Stimulated activated CD4-positive, alpha-beta T cell treated with anti-CD3 and anti-CD28 coated beads, Interleukin-4, amount 100 ng/mL, for 24 hours (primary cell): Measurements from ENCODE around the gene RHBDL2.
"Not testable (repeated sequence)": the region's sequence is repeated elsewhere in the genome, so short reads cannot be mapped to it uniquely, and the experiment has no call there.

Source experiments
- DNase-seq: peaks from one replicate; pipeline ENCODE4 v3.0.0-alpha.2; 2020

Gene RHBDL2

GRCh38 chr1:38873027-38873969, 68.3 kb downstream of the RHBDL2 start, which contains the start of gene MYCBP:
TSS of gene MYCBP (minus strand) at chr1:38873348. CDS start at chr1:38873305, 43 bp downstream.
- DNase-seq, result peak; percentile 96

GRCh38 chr1:38872401-38873026, 69.1 kb downstream of the RHBDL2 start:
- peak; percentile 46 for DNase-seq

GRCh38 chr1:38870996-38871395, 70.6 kb downstream of the RHBDL2 start:
- no peak for DNase-seq

GRCh38 chr1:38867208-38867607, 74.4 kb downstream of the RHBDL2 start:
- DNase-seq, result no peak

GRCh38 chr1:38865112-38865715, 76.4 kb downstream of the RHBDL2 start:
- DNase-seq, result no peak

GRCh38 chr1:38860454-38860795, 81.2 kb downstream of the RHBDL2 start:
- DNase-seq, result no peak

GRCh38 chr1:38859561-38860453, 81.8 kb downstream of the RHBDL2 start, which contains the start of gene RRAGC:
TSS of gene RRAGC (minus strand) at chr1:38859772. CDS start at chr1:38859646, 126 bp downstream.
- peak; percentile 98 for DNase-seq

- peak; percentile 58 for DNase-seq
Measured at GRCh38 chr1:38858833-38859560, 82.6 kb downstream of the RHBDL2 start.

GRCh38 chr1:38852780-38853179, 88.8 kb downstream of the RHBDL2 start:
- DNase-seq, result no peak

GRCh38 chr1:38848071-38848470, 93.6 kb downstream of the RHBDL2 start:
- no peak for DNase-seq

- no peak for DNase-seq
Measured at GRCh38 chr1:38846210-38846609, 95.4 kb downstream of the RHBDL2 start.

- not testable (repeated sequence) for DNase-seq
Measured at GRCh38 chr1:38845088-38845487, 96.5 kb downstream of the RHBDL2 start.

- no peak for DNase-seq
Measured at GRCh38 chr1:38840281-38840680, 101.3 kb downstream of the RHBDL2 start.

GRCh38 chr1:38839363-38839762, 102.3 kb downstream of the RHBDL2 start:
- DNase-seq, result no peak

GRCh38 chr1:38836316-38836715, 105.3 kb downstream of the RHBDL2 start:
- not testable (repeated sequence) for DNase-seq
